Medulla oblongata (tissue), 1 donor: Measurements from ENCODE around the gene ITGB4.

Experiments
- DNase-seq: peaks from one replicate; pipeline ENCODE4 v3.0.0-alpha.2; 2015; ENCODE audit errors: extremely low spot score

Gene ITGB4

DNA sequence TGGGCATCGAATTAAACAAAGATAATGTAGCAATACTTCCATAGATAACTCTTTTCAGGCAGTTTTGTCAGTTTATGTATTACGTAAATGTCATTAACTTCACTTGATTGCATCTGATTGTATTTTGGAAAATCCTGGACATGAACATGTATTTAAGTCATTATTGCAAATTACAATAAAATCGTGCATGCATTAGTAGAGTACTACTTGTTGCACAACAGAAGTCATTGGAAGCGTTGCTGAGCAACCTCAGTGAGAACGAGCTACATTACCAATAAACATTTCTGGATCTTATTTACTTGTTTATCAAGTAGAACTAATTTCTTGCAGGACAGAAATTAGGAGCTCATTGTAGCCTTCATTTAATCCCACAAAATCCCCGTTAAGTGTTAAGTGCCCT, 70.0 kb downstream of the ITGB4 start:
- DNase-seq, result no peak

DNA sequence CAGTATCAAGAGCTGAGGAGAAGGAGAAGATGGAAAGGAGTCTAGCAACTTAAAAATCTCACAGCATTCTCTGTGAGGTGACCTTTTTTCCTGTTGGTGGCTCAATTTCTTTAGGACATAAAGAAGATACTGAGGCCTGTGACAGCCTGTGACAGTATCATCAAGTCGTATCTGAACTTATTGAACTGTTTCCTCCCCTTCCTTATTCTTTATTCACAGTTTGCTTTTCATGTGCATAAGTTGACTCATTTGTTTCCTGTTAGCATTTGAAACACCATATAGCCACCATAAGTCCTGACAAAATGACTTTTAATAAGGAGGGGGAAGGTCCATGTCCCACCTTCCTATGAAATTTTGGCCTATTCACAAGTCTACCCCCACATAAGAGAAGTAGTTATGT, 72.2 kb downstream of the ITGB4 start:
- no peak for DNase-seq

DNA sequence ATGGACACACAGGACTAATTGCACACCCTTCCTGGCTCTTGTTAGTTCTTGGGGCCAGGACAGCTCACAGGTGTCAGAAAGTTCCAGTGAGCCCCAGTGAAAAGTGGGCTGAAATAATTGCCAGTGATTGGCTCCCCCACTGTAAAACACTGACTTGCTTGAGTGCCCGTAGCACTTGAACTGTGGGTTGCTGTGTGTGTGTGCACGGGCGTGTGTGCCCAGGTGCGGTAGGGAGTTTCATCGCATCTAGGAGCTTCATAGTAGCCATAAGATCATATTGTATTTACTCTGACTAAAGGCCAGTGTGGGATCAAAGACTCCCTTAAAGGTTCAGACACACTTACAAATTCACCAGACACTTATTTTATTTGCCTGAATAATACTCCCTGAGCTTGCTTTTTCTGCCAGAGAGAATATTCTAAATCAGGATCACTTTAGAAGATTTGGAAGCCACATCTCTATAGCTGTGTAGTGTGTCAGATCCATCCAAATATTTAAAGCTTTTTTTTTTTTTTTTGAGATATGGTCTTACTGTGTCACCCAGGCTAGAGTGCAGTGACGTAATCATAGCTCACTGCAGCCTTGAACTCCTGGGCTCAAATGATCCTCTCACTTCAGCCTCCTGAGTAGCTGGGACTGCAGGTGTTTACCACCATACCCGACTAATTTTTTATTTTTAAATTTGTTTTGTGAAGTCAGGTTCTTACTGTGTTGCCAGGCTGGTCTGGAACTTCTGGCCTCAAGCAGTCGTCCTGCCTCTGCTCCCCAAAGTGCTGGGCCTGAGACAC, 74.8 kb downstream of the ITGB4 start:
- no peak for DNase-seq

DNA sequence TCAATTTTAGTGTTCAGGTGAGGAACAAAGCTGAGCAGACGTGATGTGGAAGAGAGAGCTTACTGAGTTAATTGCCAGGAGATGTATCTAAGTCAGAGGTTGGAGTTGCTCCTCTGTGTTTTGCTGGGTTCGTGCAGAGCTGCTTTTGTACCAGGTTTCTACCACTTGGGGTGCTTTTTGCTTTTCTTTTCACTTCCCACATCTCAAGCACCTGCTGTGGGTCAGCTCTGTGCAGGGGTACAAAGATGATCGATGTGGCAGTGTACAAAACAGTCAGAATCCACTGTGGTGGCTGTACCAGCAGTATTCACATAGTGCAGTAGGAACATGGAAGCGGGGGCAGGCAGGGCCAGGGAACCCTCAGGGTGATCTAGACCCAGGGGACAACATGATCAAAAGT, 78.1 kb downstream of the ITGB4 start:
- no peak for DNase-seq

DNA sequence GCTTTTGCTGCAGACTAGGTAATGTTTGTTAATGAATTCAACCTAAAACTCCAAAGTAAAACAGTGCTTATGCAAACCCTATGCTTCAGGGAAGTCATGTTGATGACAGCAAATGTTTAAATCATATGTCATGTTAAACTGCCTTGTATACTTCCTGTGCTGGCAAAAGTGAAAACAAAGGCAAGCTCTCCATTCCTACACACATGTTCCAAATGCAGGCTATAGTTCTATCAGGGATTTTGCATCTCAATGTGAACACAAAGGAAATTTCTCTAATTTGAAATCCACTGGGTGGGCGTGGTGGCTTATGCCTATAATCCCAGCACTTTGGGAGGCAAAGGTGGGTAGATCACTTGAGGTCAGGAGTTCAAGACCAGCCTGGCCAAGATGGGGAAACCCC, 82.6 kb downstream of the ITGB4 start:
- no peak for DNase-seq

DNA sequence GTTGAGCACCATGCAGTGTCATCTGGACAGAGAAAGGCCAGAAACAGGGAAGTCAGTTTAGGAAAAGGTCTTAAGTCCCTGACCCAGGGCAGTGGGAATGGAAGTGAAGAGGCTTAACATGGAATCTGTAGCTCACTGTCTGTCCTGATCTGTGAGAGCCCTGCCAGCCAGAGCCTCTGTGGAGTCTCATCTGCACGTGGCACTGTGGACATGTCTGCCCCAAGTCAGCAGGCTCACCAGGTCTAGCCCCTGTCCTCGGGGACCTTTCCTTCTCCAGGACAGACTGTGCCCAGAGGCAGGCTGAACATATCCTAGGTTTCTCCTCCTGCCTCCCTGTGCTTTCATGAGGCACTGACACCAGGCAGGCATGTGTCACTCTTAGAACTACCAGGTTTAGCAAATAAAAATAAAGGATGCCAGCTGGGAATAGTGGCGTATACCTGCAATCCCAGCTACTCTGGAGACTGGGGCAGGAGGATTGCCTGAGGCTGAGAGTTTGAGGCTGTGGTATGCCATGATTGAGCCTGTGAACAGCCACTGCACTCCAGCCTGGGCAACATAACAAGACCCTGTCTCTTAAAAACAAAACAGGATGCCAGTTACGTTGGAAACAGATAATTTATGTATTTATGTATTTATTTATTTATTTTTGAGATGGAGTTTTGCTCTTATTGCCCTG, 85.7 kb downstream of the ITGB4 start:
- DNase-seq, result no peak
